GM13976 (cell line): ENCODE data around the gene CNTNAP5.

Experiments used
- DNase-seq: peaks from one replicate; pipeline ENCODE4 v3.0.0; 2012; ENCODE audit warnings: low spot score
- in situ Hi-C: fragments of 300-500 bp; cut with MboI; formaldehyde crosslinking; loops from one replicate; pipeline ENCODE4 v1.12.0; 2022; ENCODE audit warnings: low sequenced_read_pairs, mixed read lengths, inconsistent platforms; ENCODE audit not compliant: unreplicated experiment
- TF ChIP-seq, protein P1 (sequence below): IDR thresholded peaks from 2 replicates; pipeline ENCODE4 v1.5.1; 2012; ENCODE audit warnings: borderline replicate concordance, mild to moderate bottlenecking; ENCODE audit not compliant: insufficient read depth; ENCODE audit errors: extremely low read depth, missing control alignments, control extremely low read depth

The CNTNAP5 gene

DNA sequence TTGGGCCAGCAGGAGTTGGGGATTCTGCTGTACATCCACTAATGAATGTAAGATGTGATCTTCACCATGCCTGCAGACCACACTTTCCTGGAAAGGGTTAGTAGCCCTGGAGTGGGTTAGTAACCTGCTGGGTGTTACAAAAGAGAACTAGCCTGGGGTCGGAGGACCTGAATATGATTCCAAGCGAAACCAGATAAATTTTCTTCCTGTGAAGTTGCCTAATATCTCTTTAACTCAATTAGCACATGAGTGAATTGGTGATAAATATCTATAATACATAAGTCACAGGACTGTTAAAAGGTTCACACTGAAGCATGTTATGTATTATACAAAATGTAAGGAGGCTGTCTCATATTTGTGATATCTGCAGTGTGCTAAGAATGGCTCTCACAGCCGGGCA, 291.0 kb downstream of the CNTNAP5 start:
- in situ Hi-C loops: no loop called here
- TF ChIP-seq, protein P1, sequence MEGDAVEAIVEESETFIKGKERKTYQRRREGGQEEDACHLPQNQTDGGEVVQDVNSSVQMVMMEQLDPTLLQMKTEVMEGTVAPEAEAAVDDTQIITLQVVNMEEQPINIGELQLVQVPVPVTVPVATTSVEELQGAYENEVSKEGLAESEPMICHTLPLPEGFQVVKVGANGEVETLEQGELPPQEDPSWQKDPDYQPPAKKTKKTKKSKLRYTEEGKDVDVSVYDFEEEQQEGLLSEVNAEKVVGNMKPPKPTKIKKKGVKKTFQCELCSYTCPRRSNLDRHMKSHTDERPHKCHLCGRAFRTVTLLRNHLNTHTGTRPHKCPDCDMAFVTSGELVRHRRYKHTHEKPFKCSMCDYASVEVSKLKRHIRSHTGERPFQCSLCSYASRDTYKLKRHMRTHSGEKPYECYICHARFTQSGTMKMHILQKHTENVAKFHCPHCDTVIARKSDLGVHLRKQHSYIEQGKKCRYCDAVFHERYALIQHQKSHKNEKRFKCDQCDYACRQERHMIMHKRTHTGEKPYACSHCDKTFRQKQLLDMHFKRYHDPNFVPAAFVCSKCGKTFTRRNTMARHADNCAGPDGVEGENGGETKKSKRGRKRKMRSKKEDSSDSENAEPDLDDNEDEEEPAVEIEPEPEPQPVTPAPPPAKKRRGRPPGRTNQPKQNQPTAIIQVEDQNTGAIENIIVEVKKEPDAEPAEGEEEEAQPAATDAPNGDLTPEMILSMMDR: no peak
- no peak for DNase-seq

DNA sequence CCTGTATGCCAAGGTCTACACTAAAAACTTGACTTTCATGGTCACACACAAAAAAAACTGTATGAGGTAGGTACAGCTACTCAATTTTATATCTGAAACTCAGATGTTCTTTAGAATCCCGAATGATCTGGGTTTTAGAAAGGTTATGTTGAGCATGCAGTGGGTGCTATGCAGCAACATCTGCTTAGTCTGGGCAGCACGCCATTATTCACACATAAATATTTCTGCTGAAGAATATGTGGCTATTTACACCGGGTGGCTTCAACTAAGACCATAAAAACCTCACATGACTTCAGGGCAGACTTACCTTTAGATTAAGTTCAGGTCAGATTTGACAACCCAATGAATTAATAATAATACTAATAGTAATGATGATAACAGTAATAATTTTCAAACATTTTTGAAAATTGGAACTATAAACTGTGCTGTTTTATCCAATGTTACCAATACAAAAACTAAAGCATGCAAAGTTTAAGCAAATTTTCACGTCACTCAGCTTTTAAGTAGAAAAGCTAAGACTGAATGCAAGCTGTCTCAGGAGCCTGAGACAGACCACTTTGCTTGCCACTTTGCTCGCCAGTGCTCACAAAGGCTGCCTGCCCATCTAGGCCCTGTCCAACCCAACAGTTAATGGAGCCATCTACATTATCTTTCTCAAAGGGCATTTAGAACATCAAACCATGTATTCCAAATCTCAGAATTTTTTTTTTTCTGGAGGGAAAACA, 292.0 kb downstream of the CNTNAP5 start:
- TF ChIP-seq, protein P1: no peak
- in situ Hi-C loops: no loop called here
- DNase-seq: no peak

DNA sequence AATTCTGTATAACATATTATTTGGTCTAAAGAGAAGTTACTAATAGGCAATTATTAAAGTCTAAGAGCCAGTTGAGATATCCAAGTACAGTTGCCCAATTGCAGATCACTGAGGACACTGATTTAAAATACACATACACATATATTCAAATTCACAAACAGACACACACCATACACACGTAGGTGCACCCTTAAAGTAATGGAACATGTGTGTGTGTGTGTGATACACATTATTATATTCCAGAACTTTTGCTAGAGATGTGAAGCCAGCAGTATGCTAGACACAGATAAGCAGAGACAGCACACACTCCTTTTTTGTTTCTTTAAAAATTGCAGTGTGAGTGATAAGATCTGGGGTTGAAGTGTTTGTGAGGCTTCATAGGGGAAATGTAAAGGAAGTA, 292.5 kb downstream of the CNTNAP5 start:
- in situ Hi-C loops: no loop called here
- TF ChIP-seq, protein P1: no peak
- DNase-seq: no peak

DNA sequence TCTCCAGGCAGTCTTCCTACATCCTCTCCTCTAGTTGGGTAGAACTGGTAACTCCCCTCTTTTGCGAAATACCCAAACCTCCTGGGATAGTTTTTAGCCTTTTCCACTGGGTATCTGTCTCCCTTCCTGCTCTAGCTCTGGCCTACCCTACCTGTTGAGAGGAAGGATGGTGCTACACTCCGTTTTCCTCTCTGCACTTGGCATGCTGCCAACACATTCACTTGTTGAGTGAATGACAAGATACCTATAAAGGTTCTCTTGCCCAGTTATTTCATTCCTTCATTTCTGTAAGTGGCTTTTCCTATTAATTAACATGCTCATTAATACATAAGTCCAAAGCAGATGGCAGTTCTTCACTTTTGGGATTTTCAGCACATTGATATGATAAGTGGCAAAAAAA, 293.8 kb downstream of the CNTNAP5 start:
- no peak for DNase-seq

DNA sequence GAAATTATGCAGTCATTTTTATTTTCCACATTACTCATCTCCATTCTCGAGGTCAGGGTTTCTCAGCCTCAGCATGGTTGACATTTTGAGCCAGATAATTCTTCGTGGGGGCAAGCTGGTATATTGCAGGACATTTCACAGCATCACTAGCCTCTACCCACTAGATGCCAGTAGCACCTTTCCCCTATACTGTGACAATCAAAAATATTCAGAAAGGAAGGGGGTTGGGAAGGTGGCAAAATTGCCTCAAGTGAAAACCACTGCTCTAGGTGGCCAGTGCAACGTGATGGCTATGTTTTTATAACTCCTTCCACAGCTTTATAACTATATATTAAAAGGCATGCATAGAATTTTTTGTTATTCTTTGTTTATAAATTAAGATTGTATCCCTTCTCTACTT, 294.5 kb downstream of the CNTNAP5 start:
- TF ChIP-seq, protein P1: no peak
- in situ Hi-C loops: no loop called here
- no peak for DNase-seq

More for the DNA sequence above, 293.8 kb downstream of the CNTNAP5 start:
- in situ Hi-C loops: no loop called here
- TF ChIP-seq, protein P1: no peak

DNA sequence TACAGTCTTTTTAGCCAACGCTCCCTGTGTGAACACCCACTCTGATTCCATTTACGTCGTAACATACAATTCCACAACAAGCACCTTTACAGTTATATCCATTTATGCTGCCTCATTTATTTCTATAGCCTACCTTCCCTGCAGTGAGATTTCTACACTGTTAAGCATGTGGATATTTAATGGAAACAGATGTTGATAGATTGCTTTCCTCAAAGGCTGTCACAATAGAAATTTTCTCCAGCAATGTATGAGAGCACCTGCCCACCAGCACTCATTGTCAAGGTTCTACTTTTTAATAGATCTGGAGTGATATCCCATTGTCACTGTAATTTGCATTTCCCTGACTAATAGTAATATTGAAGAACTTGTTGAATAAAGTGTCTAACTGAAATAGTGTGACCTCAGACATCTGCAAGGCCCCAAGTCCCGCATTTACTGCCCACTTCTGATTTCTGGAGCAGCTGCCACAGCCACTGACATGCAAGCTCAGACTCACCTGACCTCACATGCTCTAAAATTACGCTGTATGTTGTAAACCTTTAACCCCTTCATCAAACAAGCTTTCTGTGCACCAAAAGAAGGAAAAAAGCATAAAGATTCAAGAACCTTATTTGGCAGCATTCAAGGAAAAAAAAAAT, 295.1 kb downstream of the CNTNAP5 start:
- DNase-seq: no peak
- TF ChIP-seq, protein P1: no peak
- in situ Hi-C loops: no loop called here

DNA sequence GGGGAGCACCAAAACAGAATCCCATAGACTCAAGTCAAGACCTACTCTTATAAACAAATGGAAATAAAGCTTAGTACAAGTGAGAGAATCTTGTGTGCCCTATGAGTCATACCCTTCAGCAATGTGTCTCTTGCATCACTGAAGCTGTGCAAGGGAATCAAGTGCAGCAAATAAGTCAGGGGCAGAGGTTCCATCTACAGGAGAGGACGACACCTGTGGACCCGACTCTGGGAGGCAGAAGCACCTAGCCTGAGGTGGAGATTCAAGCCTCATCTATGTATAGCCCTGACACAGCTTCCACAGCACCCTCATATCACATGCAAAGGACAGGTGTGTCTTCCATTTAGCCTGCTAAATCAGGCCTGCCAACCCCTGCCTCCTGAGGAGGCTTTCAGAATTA, 298.2 kb downstream of the CNTNAP5 start:
- in situ Hi-C loops: no loop called here
- TF ChIP-seq, protein P1: no peak
- no peak for DNase-seq
